DMS114 treated with DMSO at 0.1 percent for 48 hours (cell line): ENCODE measurements around the gene SYNE1.
"Not testable (repeated sequence)": the region's sequence is repeated elsewhere in the genome, so short reads cannot be mapped to it uniquely, and the experiment has no call there.

Experiments
- DNase-seq: peaks from one replicate; lab custom pipeline; 2025; ENCODE audit not compliant: unreplicated experiment; lab: John Stamatoyannopoulos, UW

The SYNE1 gene

GRCh38 chr6:152637296-152638047 is at the start of gene SYNE1:
TSS of gene SYNE1 (minus strand) at chr6:152637362. CDS start at chr6:152628331, 9,031 bp downstream.
- DNase-seq = no peak

- DNase-seq = no peak
These were observed 48.7 kb upstream of the SYNE1 start for GRCh38 chr6:152685819-152686218.

- DNase-seq = not testable (repeated sequence)
These were observed 45.8 kb upstream of the SYNE1 start for GRCh38 chr6:152682935-152683334.

- no peak for DNase-seq
These were observed 45.0 kb upstream of the SYNE1 start for GRCh38 chr6:152682141-152682540.

GRCh38 chr6:152680879-152681517 is 43.8 kb upstream of the SYNE1 start:
- DNase-seq = no peak

GRCh38 chr6:152680151-152680550 is 43.0 kb upstream of the SYNE1 start:
- DNase-seq = no peak

GRCh38 chr6:152673236-152673635 is 36.1 kb upstream of the SYNE1 start:
- DNase-seq = no peak

- no peak for DNase-seq
These were observed 34.0 kb upstream of the SYNE1 start for GRCh38 chr6:152671171-152671570.

- DNase-seq = peak; percentile 33
These were observed 32.7 kb upstream of the SYNE1 start for GRCh38 chr6:152669895-152670294.

GRCh38 chr6:152661776-152662175 is 24.6 kb upstream of the SYNE1 start:
- DNase-seq = no peak

GRCh38 chr6:152651986-152652385 is 14.8 kb upstream of the SYNE1 start:
- DNase-seq = no peak

- no peak for DNase-seq
These were observed 10.9 kb upstream of the SYNE1 start for GRCh38 chr6:152648105-152648504.

GRCh38 chr6:152646732-152647131 is 9.6 kb upstream of the SYNE1 start:
- DNase-seq = not testable (repeated sequence)

GRCh38 chr6:152642578-152643375 is 5.6 kb upstream of the SYNE1 start:
- DNase-seq = no peak

GRCh38 chr6:152636609-152637295 is 410 bp downstream of the SYNE1 start:
- no peak for DNase-seq

GRCh38 chr6:152636021-152636608 is 1.0 kb downstream of the SYNE1 start:
- DNase-seq = no peak

- no peak for DNase-seq
These were observed 2.4 kb downstream of the SYNE1 start for GRCh38 chr6:152634773-152635172.

- DNase-seq = no peak
These were observed 4.9 kb downstream of the SYNE1 start for GRCh38 chr6:152632121-152632782.

- DNase-seq = no peak
These were observed 5.8 kb downstream of the SYNE1 start for GRCh38 chr6:152631376-152631775.

GRCh38 chr6:152630832-152631231 is 6.3 kb downstream of the SYNE1 start:
- no peak for DNase-seq
